Breast epithelium (tissue), 3 donors: ENCODE measurements around the gene ZFP62.
A peak's percentile ranks its signal among the peaks of the same experiment; 100 is the strongest.

Experiments
- POLR2AphosphoS5 ChIP-seq, 3 donors: sonication (generic); formaldehyde crosslinking; IDR thresholded peaks; one replicate each; pipeline ENCODE4 v1.6.1; 2017; ENCODE audit warnings: antibody characterized with exemption in 3 of 3
- TF ChIP-seq, protein P1 (sequence below), 3 donors: fragments of 450-650 bp; IDR thresholded peaks; one replicate each; pipeline ENCODE4 v1.5.1; 2016 to 2017; ENCODE audit warnings: antibody characterized with exemption in 3 of 3, mild to moderate bottlenecking in 3 of 3, moderate library complexity in 3 of 3

GRCh38 chr5:180869587-180869986, 8.5 kb upstream of the ZFP62 start:
- TF ChIP-seq, protein P1, sequence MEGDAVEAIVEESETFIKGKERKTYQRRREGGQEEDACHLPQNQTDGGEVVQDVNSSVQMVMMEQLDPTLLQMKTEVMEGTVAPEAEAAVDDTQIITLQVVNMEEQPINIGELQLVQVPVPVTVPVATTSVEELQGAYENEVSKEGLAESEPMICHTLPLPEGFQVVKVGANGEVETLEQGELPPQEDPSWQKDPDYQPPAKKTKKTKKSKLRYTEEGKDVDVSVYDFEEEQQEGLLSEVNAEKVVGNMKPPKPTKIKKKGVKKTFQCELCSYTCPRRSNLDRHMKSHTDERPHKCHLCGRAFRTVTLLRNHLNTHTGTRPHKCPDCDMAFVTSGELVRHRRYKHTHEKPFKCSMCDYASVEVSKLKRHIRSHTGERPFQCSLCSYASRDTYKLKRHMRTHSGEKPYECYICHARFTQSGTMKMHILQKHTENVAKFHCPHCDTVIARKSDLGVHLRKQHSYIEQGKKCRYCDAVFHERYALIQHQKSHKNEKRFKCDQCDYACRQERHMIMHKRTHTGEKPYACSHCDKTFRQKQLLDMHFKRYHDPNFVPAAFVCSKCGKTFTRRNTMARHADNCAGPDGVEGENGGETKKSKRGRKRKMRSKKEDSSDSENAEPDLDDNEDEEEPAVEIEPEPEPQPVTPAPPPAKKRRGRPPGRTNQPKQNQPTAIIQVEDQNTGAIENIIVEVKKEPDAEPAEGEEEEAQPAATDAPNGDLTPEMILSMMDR (IDR thresholded peaks at IDR 0.05) = no peak
- peak in 1 of 3 donors; percentile 7 for TF ChIP-seq POLR2AphosphoS5 (IDR thresholded peaks at IDR 0.05)
